Naive thymus-derived CD4-positive, alpha-beta T cell (primary cell): ENCODE data around the gene APBB1IP. TPM values are rescaled to one million over a fixed set of nuclear protein-coding genes. Genes with fewer than 3 reads are reported as not detected.

Experiments used
- ATAC-seq: fragments of 150-1000 bp; cut with Tn5 transposase; 2 replicates; pipeline ENCODE4 v1.10.0; 2021; ENCODE audit warnings: mild to moderate bottlenecking, moderate library complexity
- CTCF ChIA-PET: fragments of 350-600 bp; sonication (Branson Sonifier 250); formaldehyde crosslinking; loops from one replicate; lab custom pipeline; 2021; ENCODE audit warnings: antibody characterized with exemption; lab: Charles Lee
- POLR2A ChIA-PET: fragments of 350-600 bp; sonication (Branson Sonifier 250); formaldehyde crosslinking; loops from one replicate; lab custom pipeline; 2021; ENCODE audit warnings: antibody characterized with exemption, inconsistent platforms; lab: Charles Lee
- DNase-seq, 9 donors: peaks; one replicate each; pipeline versions ENCODE4 v3.0.0 to v3.0.0-alpha.2; 2020 to 2022; ENCODE audit warnings: mixed read lengths in 1 of 9
- H3K27ac ChIP-seq: one replicate; pipeline ENCODE4 v1.7.0; 2013; ENCODE audit warnings: mild to moderate bottlenecking, low read depth, low read length, moderate library complexity
- H3K27me3 ChIP-seq, 2 donors: one replicate each; pipeline ENCODE4 v1.7.0; 2013; ENCODE audit warnings: low read length in 2 of 2, mild to moderate bottlenecking in 2 of 2, moderate library complexity in 2 of 2; ENCODE audit not compliant: control insufficient read depth in 2 of 2, insufficient read depth in 2 of 2
- H3K36me3 ChIP-seq, 3 experiments: 1 replicate in 2 of 3; 2 replicates in 1 of 3; pipeline ENCODE4 v1.7.0; 2013; ENCODE audit warnings: low read length in 3 of 3, mild to moderate bottlenecking in 3 of 3, moderate library complexity in 1 of 3; ENCODE audit not compliant: insufficient read depth in 3 of 3, control insufficient read depth in 2 of 3
- H3K4me1 ChIP-seq, 2 donors: one replicate each; pipeline ENCODE4 v1.7.0; 2013; ENCODE audit warnings: low read length in 2 of 2, mild to moderate bottlenecking in 2 of 2, moderate library complexity in 1 of 2; ENCODE audit not compliant: control insufficient read depth in 2 of 2, insufficient read depth in 2 of 2
- H3K4me3 ChIP-seq: 2 replicates; pipeline ENCODE4 v1.7.0; 2013; ENCODE audit warnings: mild to moderate bottlenecking, low read length
- H3K9me3 ChIP-seq, 3 experiments: 1 replicate in 2 of 3; 2 replicates in 1 of 3; pipeline ENCODE4 v1.7.0; 2013; ENCODE audit warnings: low read length in 3 of 3; ENCODE audit not compliant: control insufficient read depth in 2 of 3
- H3K27ac Mint-ChIP-seq, 9 donors: one replicate each; pipeline ENCODE4 v1.8.0; 2020 to 2022; ENCODE audit warnings: mixed read lengths in 9 of 9, mild to moderate bottlenecking in 8 of 9, moderate library complexity in 5 of 9, inconsistent platforms in 2 of 9
- H3K27me3 Mint-ChIP-seq, 5 donors: one replicate each; pipeline ENCODE4 v1.8.0; 2021 to 2022; ENCODE audit warnings: mixed read lengths in 5 of 5, mild to moderate bottlenecking in 1 of 5
- H3K36me3 Mint-ChIP-seq, 5 donors: one replicate each; pipeline ENCODE4 v1.8.0; 2020 to 2022; ENCODE audit warnings: mixed read lengths in 5 of 5, mild to moderate bottlenecking in 3 of 5, inconsistent platforms in 1 of 5
- H3K4me1 Mint-ChIP-seq, 7 donors: one replicate each; pipeline ENCODE4 v1.8.0; 2020 to 2022; ENCODE audit warnings: mixed read lengths in 7 of 7, mild to moderate bottlenecking in 3 of 7, inconsistent platforms in 1 of 7
- H3K4me3 Mint-ChIP-seq, 10 donors: one replicate each; pipeline ENCODE4 v1.8.0; 2020 to 2022; ENCODE audit warnings: mild to moderate bottlenecking in 10 of 10, mixed read lengths in 10 of 10, moderate library complexity in 6 of 10, inconsistent platforms in 2 of 10
- H3K9me3 Mint-ChIP-seq, 11 donors: one replicate each; pipeline ENCODE4 v1.8.0; 2020 to 2022; ENCODE audit warnings: mixed read lengths in 11 of 11, mild to moderate bottlenecking in 4 of 11, inconsistent platforms in 1 of 11, moderate library complexity in 1 of 11
- intact Hi-C, 2 donors: fragments of 100-400 bp; cut with micrococcal nuclease; formaldehyde crosslinking; loops; one replicate each; pipeline ENCODE4 v1.15.1; 2023
- polyA plus RNA-seq, 2 donors: library from polyadenylated mRNA; unstranded; fragments of 300-500 nt; fragmentation: Illumina TruSeq; gene quantifications; one replicate each; pipeline ENCODE4 v1.2.3, GENCODE V29; 2021
- total RNA-seq, 6 experiments: library from RNA in 5 of 6; stranded (reverse) in 5 of 6; gene quantifications; 1 replicate in 5 of 6; 2 replicates in 1 of 6; pipeline ENCODE4 v1.2.3 and lab custom pipeline; 2021 to 2026

The APBB1IP gene
- total and polyA plus RNA-seq, 7 experiments from 2014 or later: 60.2 to 101 (median 71.7) TPM

- intact Hi-C loops: no loop called here
- H3K27ac ChIP-seq: no peak overlapping the region
- Mint-ChIP-seq H3K27ac (no peak overlapping the region), H3K36me3 (peaks cover 0 to 13% (median 8%) of the 10 kb centered on the region in 5 donors), H3K4me1 (peaks cover 0 to 7% (median 3%) of the 10 kb centered on the region in 7 donors), H3K9me3 (peaks cover 0 to 12% (median 2%) of the 10 kb centered on the region in 11 donors), H3K27me3 (peaks cover 0 to 25% (median 0%) of the 10 kb centered on the region in 5 donors), H3K4me3 (no peak overlapping the region)
- POLR2A ChIA-PET: interaction anchor here (0.6 kb wide), 1 partner anchor 141 kb away, joined by 3 read pairs; no protein-coding TSS in a partner anchor
- DNase-seq: no peak
- no peaks in the 10 kb centered on the region for H3K9me3 ChIP-seq
- H3K36me3 ChIP-seq: no peaks in the 10 kb centered on the region
- H3K4me3 ChIP-seq: no peak overlapping the region
- no peak for ATAC-seq
- H3K27me3 ChIP-seq: no peaks in the 10 kb centered on the region
- CTCF ChIA-PET: no interaction called here
- H3K4me1 ChIP-seq: no peaks in the 10 kb centered on the region
These were observed 29.2 kb upstream of the APBB1IP start for GRCh38 chr10:26408858-26409494.

GRCh38 chr10:26410356-26410755 is 27.8 kb upstream of the APBB1IP start:
- intact Hi-C loops: no loop called here
- Histone ChIP-seq H3K36me3 (no peaks in the 10 kb centered on the region), H3K27me3 (no peaks in the 10 kb centered on the region), H3K9me3 (no peaks in the 10 kb centered on the region), H3K27ac (no peak overlapping the region), H3K4me3 (no peak overlapping the region), H3K4me1 (no peaks in the 10 kb centered on the region)
- no peak for DNase-seq
- Mint-ChIP-seq H3K4me3 (no peak overlapping the region), H3K27ac (peak overlapping the region in 2 of 9 donors; percentile 17 to 24), H3K27me3 (peaks cover 0 to 22% (median 0%) of the 10 kb centered on the region in 5 donors), H3K36me3 (peaks cover 0 to 13% (median 8%) of the 10 kb centered on the region in 5 donors), H3K9me3 (peaks cover 0 to 12% (median 2%) of the 10 kb centered on the region in 11 donors), H3K4me1 (peaks cover 0 to 7% (median 3%) of the 10 kb centered on the region in 7 donors)
- POLR2A ChIA-PET: no interaction called here
- no peak for ATAC-seq
- CTCF ChIA-PET: interaction anchor here (1.1 kb wide), 1 partner anchor 93 kb away, joined by 3 read pairs; no protein-coding TSS in a partner anchor

- peaks cover 0 to 8% (median 7%) of the 10 kb centered on the region in 5 donors for H3K36me3 Mint-ChIP-seq
- ChIA-PET POLR2A (interaction anchor here (1.3 kb wide), 1 partner anchor 17 kb away, joined by 3 read pairs; no protein-coding TSS in a partner anchor), CTCF (no interaction called here)
- Histone ChIP-seq H3K4me3 (no peak overlapping the region), H3K27ac (no peak overlapping the region), H3K36me3 (no peaks in the 10 kb centered on the region), H3K9me3 (no peaks in the 10 kb centered on the region), H3K27me3 (no peaks in the 10 kb centered on the region), H3K4me1 (no peaks in the 10 kb centered on the region)
- peaks cover 0 to 36% (median 0%) of the 10 kb centered on the region in 5 donors for H3K27me3 Mint-ChIP-seq
- no peak overlapping the region for H3K4me3 Mint-ChIP-seq
- H3K4me1 Mint-ChIP-seq: peaks cover 0 to 7% (median 0%) of the 10 kb centered on the region in 7 donors
- DNase-seq (no peak), ATAC-seq (no peak)
- peaks cover 0 to 7% (median 2%) of the 10 kb centered on the region in 11 donors for H3K9me3 Mint-ChIP-seq
- intact Hi-C loops: no loop called here
- H3K27ac Mint-ChIP-seq: no peak overlapping the region
These were observed 25.2 kb upstream of the APBB1IP start for GRCh38 chr10:26412932-26413331.

GRCh38 chr10:26413375-26413774 is 24.8 kb upstream of the APBB1IP start:
- no peak overlapping the region for H3K27ac ChIP-seq
- ATAC-seq (no peak), DNase-seq (no peak)
- H3K27ac Mint-ChIP-seq: no peak overlapping the region
- peaks cover 0 to 36% (median 0%) of the 10 kb centered on the region in 5 donors for H3K27me3 Mint-ChIP-seq
- H3K4me3 Mint-ChIP-seq: no peak overlapping the region
- H3K36me3 Mint-ChIP-seq: peaks cover 0 to 6% (median 2%) of the 10 kb centered on the region in 5 donors
- no peak overlapping the region for H3K4me3 ChIP-seq
- peaks cover 0 to 7% (median 0%) of the 10 kb centered on the region in 7 donors for H3K4me1 Mint-ChIP-seq
- intact Hi-C loops: no loop called here
- H3K4me1 ChIP-seq: no peaks in the 10 kb centered on the region
- H3K9me3 ChIP-seq: no peaks in the 10 kb centered on the region
- peaks cover 0 to 3% (median 1%) of the 10 kb centered on the region in 11 donors for H3K9me3 Mint-ChIP-seq
- ChIA-PET CTCF (no interaction called here), POLR2A (interaction anchor here (1.3 kb wide), 1 partner anchor 17 kb away, joined by 3 read pairs; no protein-coding TSS in a partner anchor)
- H3K27me3 ChIP-seq: no peaks in the 10 kb centered on the region
- H3K36me3 ChIP-seq: no peaks in the 10 kb centered on the region

GRCh38 chr10:26417136-26417535 is 21.0 kb upstream of the APBB1IP start:
- H3K27me3 ChIP-seq: no peaks in the 10 kb centered on the region
- peaks cover 0 to 1% (median 0%) of the 10 kb centered on the region in 11 donors for H3K9me3 Mint-ChIP-seq
- no peak overlapping the region for H3K27ac ChIP-seq
- H3K4me3 ChIP-seq: no peak overlapping the region
- H3K4me1 Mint-ChIP-seq: peaks cover 0 to 1% (median 0%) of the 10 kb centered on the region in 7 donors
- H3K36me3 ChIP-seq: no peaks in the 10 kb centered on the region
- no peaks in the 10 kb centered on the region for H3K9me3 ChIP-seq
- H3K4me1 ChIP-seq: no peaks in the 10 kb centered on the region
- ChIA-PET CTCF (no interaction called here), POLR2A (no interaction called here)
- ATAC-seq (no peak), DNase-seq (no peak)
- peaks cover 0 to 37% (median 0%) of the 10 kb centered on the region in 5 donors for H3K27me3 Mint-ChIP-seq
- H3K27ac Mint-ChIP-seq: no peak overlapping the region
- H3K4me3 Mint-ChIP-seq: no peak overlapping the region
- H3K36me3 Mint-ChIP-seq: no peaks in the 10 kb centered on the region
- intact Hi-C loops: no loop called here

- Histone ChIP-seq H3K36me3 (no peaks in the 10 kb centered on the region), H3K4me3 (no peak overlapping the region), H3K27me3 (no peaks in the 10 kb centered on the region), H3K9me3 (peaks cover 0 to 5% (median 0%) of the 10 kb centered on the region in 3 experiments), H3K27ac (no peak overlapping the region), H3K4me1 (no peaks in the 10 kb centered on the region)
- DNase-seq (no peak), ATAC-seq (no peak)
- Mint-ChIP-seq H3K27me3 (peaks cover 0 to 7% (median 0%) of the 10 kb centered on the region in 5 donors), H3K4me1 (peaks cover 0 to 2% (median 0%) of the 10 kb centered on the region in 7 donors), H3K9me3 (peaks cover 0 to 11% (median 0%) of the 10 kb centered on the region in 11 donors), H3K36me3 (peaks cover 0 to 5% (median 0%) of the 10 kb centered on the region in 5 donors), H3K4me3 (no peak overlapping the region), H3K27ac (no peak overlapping the region)
- POLR2A ChIA-PET: interaction anchor here (0.6 kb wide), 1 partner anchor 64 kb away, joined by 3 read pairs; no protein-coding TSS in a partner anchor
- CTCF ChIA-PET: no interaction called here
- intact Hi-C loops: no loop called here
These were observed 15.2 kb upstream of the APBB1IP start for GRCh38 chr10:26422977-26423376.
